H1 (cell line): ENCODE measurements around the gene MMP1.

Experiments used
- CBX5 ChIP-seq: fragments of 300-800, 300-1000 bp; sonication (generic); IDR thresholded peaks from 2 replicates; pipeline ENCODE4 v1.7.1; 2016; ENCODE audit warnings: antibody characterized with exemption, low read length, low read depth
- CHD7 ChIP-seq: fragments of 300-600 bp; sonication (generic); IDR thresholded peaks from 2 replicates; pipeline ENCODE4 v1.7.1; 2012; ENCODE audit warnings: low read length, moderate library complexity, mild to moderate bottlenecking, inconsistent platforms; ENCODE audit not compliant: insufficient replicate concordance
- CREB1 ChIP-seq: IDR thresholded peaks from 2 replicates; pipeline ENCODE4 v1.6.1; 2012; ENCODE audit warnings: inconsistent platforms
- EP300 ChIP-seq, 2 experiments: IDR thresholded peaks; 1 replicate in 1 of 2; 2 replicates in 1 of 2; pipeline ENCODE4 v1.6.1; 2011 to 2012; ENCODE audit warnings: low read depth in 2 of 2, low read length in 2 of 2, mild to moderate bottlenecking in 2 of 2, borderline replicate concordance in 1 of 2, inconsistent platforms in 1 of 2, moderate library complexity in 1 of 2
- HDAC6 ChIP-seq: IDR thresholded peaks from one replicate; pipeline ENCODE4 v1.7.1; 2012; ENCODE audit warnings: low read depth, mild to moderate bottlenecking, inconsistent platforms, low read length, moderate library complexity
- JUND ChIP-seq: IDR thresholded peaks from 2 replicates; pipeline ENCODE4 v1.6.1; 2011; ENCODE audit warnings: mild to moderate bottlenecking, improper control_type of control experiment, low read length
- POLR2A ChIP-seq, 2 experiments: IDR thresholded peaks; 1 replicate in 1 of 2; 2 replicates in 1 of 2; pipeline ENCODE4 v1.6.1; 2011; ENCODE audit warnings: low read depth in 2 of 2, low read length in 2 of 2, mild to moderate bottlenecking in 2 of 2; ENCODE audit errors: control extremely low read depth in 1 of 2
- POLR2AphosphoS5 ChIP-seq: IDR thresholded peaks from 2 replicates; pipeline ENCODE4 v1.6.1; 2011; ENCODE audit warnings: low read depth, low read length
- SIN3A ChIP-seq, 2 experiments: IDR thresholded peaks in 1 of 2; conservative IDR thresholded peaks in 1 of 2; 2 replicates each; pipeline ENCODE4 v1.6.1; 2011 to 2012; ENCODE audit warnings: low read length in 2 of 2, improper control_type of control experiment in 1 of 2, low read depth in 1 of 2, mild to moderate bottlenecking in 1 of 2
- SP1 ChIP-seq: IDR thresholded peaks from 2 replicates; pipeline ENCODE4 v1.6.1; 2011; ENCODE audit warnings: low read depth, low read length
- USF2 ChIP-seq: IDR thresholded peaks from 2 replicates; pipeline ENCODE4 v1.6.1; 2011; ENCODE audit warnings: low read length, improper control_type of control experiment
- YY1 ChIP-seq: IDR thresholded peaks from 2 replicates; pipeline ENCODE4 v1.6.1; 2011; ENCODE audit warnings: low read depth, mild to moderate bottlenecking, low read length
- TF ChIP-seq, protein P1 (sequence below), 3 experiments: IDR thresholded peaks; 1 replicate in 2 of 3; 2 replicates in 1 of 3; pipeline versions ENCODE4 v1.5.1 to v1.6.1; 2011; ENCODE audit warnings: low read length in 3 of 3, mild to moderate bottlenecking in 3 of 3, inconsistent platforms in 2 of 3, low read depth in 1 of 3, moderate library complexity in 1 of 3; ENCODE audit not compliant: insufficient read depth in 1 of 3; ENCODE audit errors: control extremely low read depth in 1 of 3

DNA sequence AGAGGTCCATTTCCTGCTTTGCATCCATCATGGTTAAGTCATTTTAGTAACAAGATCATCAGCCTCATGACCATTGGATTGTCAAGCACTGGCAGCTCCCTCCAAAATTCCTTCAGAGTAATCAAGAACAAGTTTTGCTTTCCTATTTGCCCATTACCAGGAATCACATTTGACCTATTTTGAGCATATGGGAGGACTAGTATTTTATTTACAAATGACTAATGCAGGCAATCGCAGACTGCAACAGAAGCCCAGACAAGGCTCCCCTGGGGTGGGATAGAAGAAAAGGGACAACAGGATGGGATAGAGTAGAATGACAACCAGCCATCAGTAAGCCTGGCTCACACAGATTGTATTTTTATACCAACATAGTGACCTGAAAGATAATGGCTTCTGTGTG, 26.6 kb downstream of the MMP1 start:
- TF ChIP-seq EP300 (IDR thresholded peaks at IDR 0.05; ENCODE audit: borderline replicate concordance in 1 of 2, low read depth in 2 of 2, low read length in 2 of 2): no peak
- no peak for TF ChIP-seq CREB1
- TF ChIP-seq, protein P1, sequence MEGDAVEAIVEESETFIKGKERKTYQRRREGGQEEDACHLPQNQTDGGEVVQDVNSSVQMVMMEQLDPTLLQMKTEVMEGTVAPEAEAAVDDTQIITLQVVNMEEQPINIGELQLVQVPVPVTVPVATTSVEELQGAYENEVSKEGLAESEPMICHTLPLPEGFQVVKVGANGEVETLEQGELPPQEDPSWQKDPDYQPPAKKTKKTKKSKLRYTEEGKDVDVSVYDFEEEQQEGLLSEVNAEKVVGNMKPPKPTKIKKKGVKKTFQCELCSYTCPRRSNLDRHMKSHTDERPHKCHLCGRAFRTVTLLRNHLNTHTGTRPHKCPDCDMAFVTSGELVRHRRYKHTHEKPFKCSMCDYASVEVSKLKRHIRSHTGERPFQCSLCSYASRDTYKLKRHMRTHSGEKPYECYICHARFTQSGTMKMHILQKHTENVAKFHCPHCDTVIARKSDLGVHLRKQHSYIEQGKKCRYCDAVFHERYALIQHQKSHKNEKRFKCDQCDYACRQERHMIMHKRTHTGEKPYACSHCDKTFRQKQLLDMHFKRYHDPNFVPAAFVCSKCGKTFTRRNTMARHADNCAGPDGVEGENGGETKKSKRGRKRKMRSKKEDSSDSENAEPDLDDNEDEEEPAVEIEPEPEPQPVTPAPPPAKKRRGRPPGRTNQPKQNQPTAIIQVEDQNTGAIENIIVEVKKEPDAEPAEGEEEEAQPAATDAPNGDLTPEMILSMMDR (IDR thresholded peaks at IDR 0.05; ENCODE audit: control extremely low read depth in 1 of 3, insufficient read depth in 1 of 3, low read depth in 1 of 3, low read length in 3 of 3): no peak
- no peak for TF ChIP-seq SIN3A (conservative IDR thresholded peaks at IDR 0.05 in 1 of 2, IDR thresholded peaks at IDR 0.05 in 1 of 2; ENCODE audit: low read depth in 1 of 2, low read length in 2 of 2)
- TF ChIP-seq SP1: no peak
- TF ChIP-seq YY1: no peak
- no peak for TF ChIP-seq CBX5
- no peak for TF ChIP-seq POLR2AphosphoS5
- TF ChIP-seq JUND: no peak
- TF ChIP-seq POLR2A (IDR thresholded peaks at IDR 0.05; ENCODE audit: control extremely low read depth in 1 of 2, low read depth in 2 of 2, low read length in 2 of 2): no peak
- no peak for TF ChIP-seq CHD7
- TF ChIP-seq USF2: no peak
- TF ChIP-seq HDAC6: no peak
